Measurements from ENCODE around the gene MEFV. TPM values are rescaled to one million over a fixed set of nuclear protein-coding genes. Genes with fewer than 3 reads are reported as not detected.
"Not testable (repeated sequence)": the region's sequence is repeated elsewhere in the genome, so short reads cannot be mapped to it uniquely, and the experiment has no call there.

The MEFV gene
- total RNA-seq, 1 donor from 2014 or later = 0.62 TPM

- ATAC-seq; DNase-seq; intact Hi-C loops (cut with micrococcal nuclease): not testable (repeated sequence)
These were observed 14.3 kb upstream of the MEFV start for GRCh38 chr16:3270718-3271117.

GRCh38 chr16:3268294-3268693, 11.9 kb upstream of the MEFV start:
- no peak for DNase-seq
- intact Hi-C loops (cut with micrococcal nuclease) = no loop called here
- ATAC-seq = no peak

- intact Hi-C loops (cut with micrococcal nuclease) = no loop called here
- ATAC-seq = no peak
These were observed 10.6 kb upstream of the MEFV start for GRCh38 chr16:3266873-3267537.

GRCh38 chr16:3264137-3265036, 8.0 kb upstream of the MEFV start:
- DNase-seq (peak; percentile 97), ATAC-seq (peak; percentile 96)
- intact Hi-C loops (cut with micrococcal nuclease) = no loop called here

More at GRCh38 chr16:3266873-3267537, 10.6 kb upstream of the MEFV start:
- no peak for DNase-seq

GRCh38 chr16:3262517-3262916, 6.1 kb upstream of the MEFV start:
- no peak for ATAC-seq
- intact Hi-C loops (cut with micrococcal nuclease) = no loop called here
- DNase-seq = no peak

- intact Hi-C loops (cut with micrococcal nuclease) = no loop called here
- ATAC-seq (no peak), DNase-seq (no peak)
These were observed 3.4 kb upstream of the MEFV start for GRCh38 chr16:3259836-3260235.

- ATAC-seq = no peak
- DNase-seq = no peak
- intact Hi-C loops (cut with micrococcal nuclease) = no loop called here
These were observed 533 bp upstream of the MEFV start for GRCh38 chr16:3256866-3257465.

- no peak for ATAC-seq
These were observed 2.1 kb downstream of the MEFV start for GRCh38 chr16:3254309-3254708.

GRCh38 chr16:3252967-3253366, 3.5 kb downstream of the MEFV start:
- ATAC-seq (no peak), DNase-seq (no peak)
- intact Hi-C loops (cut with micrococcal nuclease) = no loop called here

More at GRCh38 chr16:3254309-3254708, 2.1 kb downstream of the MEFV start:
- intact Hi-C loops (cut with micrococcal nuclease) = no loop called here
- no peak for DNase-seq

- DNase-seq (no peak), ATAC-seq (no peak)
- intact Hi-C loops (cut with micrococcal nuclease) = no loop called here
These were observed 7.0 kb downstream of the MEFV start for GRCh38 chr16:3249451-3249850.

- intact Hi-C loops (cut with micrococcal nuclease) = no loop called here
- no peak for DNase-seq
- ATAC-seq = no peak
These were observed 7.4 kb downstream of the MEFV start for GRCh38 chr16:3249020-3249419.

- ATAC-seq = no peak
- intact Hi-C loops (cut with micrococcal nuclease) = no loop called here
- no peak for DNase-seq
These were observed 7.8 kb downstream of the MEFV start for GRCh38 chr16:3248596-3248995.

GRCh38 chr16:3246876-3247275, 9.6 kb downstream of the MEFV start:
- intact Hi-C loops (cut with micrococcal nuclease) = no loop called here
- no peak for DNase-seq
- no peak for ATAC-seq

GRCh38 chr16:3246002-3246401, 10.4 kb downstream of the MEFV start:
- intact Hi-C loops (cut with micrococcal nuclease) = no loop called here
- no peak for ATAC-seq
- no peak for DNase-seq

- intact Hi-C loops (cut with micrococcal nuclease) = no loop called here
- no peak for DNase-seq
- no peak for ATAC-seq
These were observed 12.6 kb downstream of the MEFV start for GRCh38 chr16:3243882-3244281.

GRCh38 chr16:3242709-3243108, 13.7 kb downstream of the MEFV start:
- intact Hi-C loops (cut with micrococcal nuclease) = no loop called here
- DNase-seq (no peak), ATAC-seq (no peak)

- DNase-seq = no peak
- intact Hi-C loops (cut with micrococcal nuclease) = no loop called here
- ATAC-seq = no peak
These were observed 14.7 kb downstream of the MEFV start for GRCh38 chr16:3241761-3242160.

GRCh38 chr16:3235856-3236669, 20.4 kb downstream of the MEFV start:
- no peak for ATAC-seq
- peak; percentile 35 for DNase-seq
- intact Hi-C loops (cut with micrococcal nuclease) = no loop called here

GRCh38 chr16:3234857-3235561, 21.4 kb downstream of the MEFV start, which contains the start of gene ZNF200:
ZNF200 (minus strand) TSS chr16:3235158; CDS start chr16:3233755, 1,403 bp downstream.
- intact Hi-C loops (cut with micrococcal nuclease) = no loop called here
- DNase-seq (peak; percentile 98), ATAC-seq (peak; percentile 100)

Data from left ventricle myocardium superior (tissue), 1 donor.